ENCODE data around the gene COG7. TPM values are rescaled to one million over a fixed set of nuclear protein-coding genes. Genes with fewer than 3 reads are reported as not detected.
"Not testable (repeated sequence)": the region's sequence is repeated elsewhere in the genome, so short reads cannot be mapped to it uniquely, and the experiment has no call there.

Gene COG7
- polyA plus RNA-seq (ENCODE audit: insufficient read length): 15.8 TPM

- peak; percentile 67 for DNase-seq (ENCODE audit: low read depth)
Measured at GRCh38 chr16:23452572-23453337, at the start of gene COG7. TSS of gene COG7 (minus strand) at chr16:23453189. CDS start at chr16:23452994, 195 bp downstream.

DNA sequence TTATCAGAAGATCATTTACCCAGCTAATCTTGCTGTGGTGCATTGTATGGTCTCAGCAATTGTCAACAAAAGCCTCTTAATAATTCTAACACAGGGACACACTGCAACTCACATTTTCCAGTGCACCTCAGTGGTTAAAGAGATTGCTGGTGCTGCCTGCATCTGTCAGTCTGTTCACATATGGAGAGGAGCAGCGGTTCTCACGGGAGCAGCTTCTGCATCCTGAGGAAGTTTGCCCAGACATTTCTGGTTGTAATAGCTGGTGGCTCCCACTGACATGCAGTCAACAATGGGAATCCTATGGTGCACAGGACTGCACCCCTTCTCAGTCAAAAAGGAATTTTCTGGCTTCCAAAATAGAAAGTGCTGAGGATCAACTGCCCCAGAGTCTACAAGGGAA is 49.5 kb upstream of the COG7 start:
- no peak for DNase-seq (ENCODE audit: low read depth)

GRCh38 chr16:23501291-23501690 is 48.3 kb upstream of the COG7 start:
- DNase-seq (ENCODE audit: low read depth): no peak

GRCh38 chr16:23500862-23501225 is 47.9 kb upstream of the COG7 start:
- DNase-seq (ENCODE audit: low read depth): no peak

DNA sequence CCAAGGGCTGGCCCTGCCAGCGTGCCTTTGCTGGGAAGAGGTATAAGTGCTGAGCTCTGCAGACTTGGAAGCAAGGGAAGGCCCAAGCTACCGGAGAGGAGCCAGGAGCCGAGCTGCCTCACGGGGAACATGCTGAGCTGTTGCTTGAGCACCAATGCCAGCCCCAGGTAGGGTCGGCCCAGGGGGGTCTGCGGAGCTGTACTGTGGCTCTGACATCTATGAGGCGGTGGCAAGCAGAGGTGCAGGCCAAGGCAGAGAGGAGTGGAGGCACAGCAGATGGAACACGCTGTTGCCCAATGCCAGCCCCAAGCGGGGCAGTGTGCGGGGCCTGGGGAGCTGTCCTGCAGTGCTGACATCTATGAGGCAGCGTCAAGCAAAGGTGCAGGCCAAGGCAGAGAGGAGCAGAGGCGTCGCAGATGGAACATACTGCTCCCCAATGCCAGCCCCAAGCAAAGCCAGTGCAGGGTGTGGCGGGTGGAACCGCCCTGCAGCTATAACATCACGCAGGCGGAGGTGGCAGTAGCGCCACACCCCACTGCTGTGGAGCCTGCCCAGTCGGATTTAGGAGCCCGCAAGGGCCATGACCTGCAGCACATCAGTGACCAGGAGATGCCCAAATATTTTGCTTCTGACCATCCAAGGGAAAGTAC is 47.3 kb upstream of the COG7 start:
- no peak for DNase-seq (ENCODE audit: low read depth)

DNA sequence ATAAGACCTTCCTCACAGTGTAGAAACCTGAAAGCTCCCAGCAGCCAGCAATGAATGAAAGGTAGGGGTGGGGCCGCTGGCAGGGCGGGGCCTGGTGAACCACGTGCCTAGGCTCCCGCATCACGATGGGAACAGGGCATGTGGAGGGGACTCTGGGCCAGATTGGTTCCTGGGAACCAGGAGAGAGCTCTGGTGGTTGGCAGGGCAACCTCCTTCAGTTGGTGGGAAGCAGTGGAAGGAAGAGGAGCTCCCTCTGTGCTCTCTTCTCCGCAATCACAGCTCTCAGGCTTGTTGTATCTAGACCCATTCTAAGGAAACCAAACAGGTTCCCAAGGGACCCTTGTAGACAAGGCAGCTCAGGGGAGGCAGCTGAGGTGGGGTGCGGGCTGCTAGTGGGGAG is 46.8 kb upstream of the COG7 start:
- no peak for DNase-seq (ENCODE audit: low read depth)

DNA sequence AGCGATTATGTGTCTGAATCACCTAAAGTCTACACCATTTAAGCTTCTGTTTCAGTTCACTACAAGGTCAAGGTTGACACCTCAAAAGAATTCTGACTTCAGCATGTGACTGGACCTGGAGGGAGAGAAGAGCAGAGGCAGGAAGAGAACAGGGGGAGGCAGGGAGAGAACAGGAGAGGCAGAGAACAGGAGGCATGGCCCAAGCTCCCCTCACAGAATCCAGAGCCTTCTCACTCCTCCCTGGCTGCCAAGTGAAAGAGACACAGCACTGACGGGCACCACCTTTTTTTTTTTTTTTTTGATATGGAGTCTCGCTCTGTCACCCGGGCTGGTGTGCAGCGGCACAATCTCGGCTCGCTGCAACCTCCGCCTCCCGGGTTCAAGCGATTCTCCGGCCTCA is 45.9 kb upstream of the COG7 start:
- no peak for DNase-seq (ENCODE audit: low read depth)

- DNase-seq (ENCODE audit: low read depth): no peak
Measured at GRCh38 chr16:23497543-23497868, 44.5 kb upstream of the COG7 start.

DNA sequence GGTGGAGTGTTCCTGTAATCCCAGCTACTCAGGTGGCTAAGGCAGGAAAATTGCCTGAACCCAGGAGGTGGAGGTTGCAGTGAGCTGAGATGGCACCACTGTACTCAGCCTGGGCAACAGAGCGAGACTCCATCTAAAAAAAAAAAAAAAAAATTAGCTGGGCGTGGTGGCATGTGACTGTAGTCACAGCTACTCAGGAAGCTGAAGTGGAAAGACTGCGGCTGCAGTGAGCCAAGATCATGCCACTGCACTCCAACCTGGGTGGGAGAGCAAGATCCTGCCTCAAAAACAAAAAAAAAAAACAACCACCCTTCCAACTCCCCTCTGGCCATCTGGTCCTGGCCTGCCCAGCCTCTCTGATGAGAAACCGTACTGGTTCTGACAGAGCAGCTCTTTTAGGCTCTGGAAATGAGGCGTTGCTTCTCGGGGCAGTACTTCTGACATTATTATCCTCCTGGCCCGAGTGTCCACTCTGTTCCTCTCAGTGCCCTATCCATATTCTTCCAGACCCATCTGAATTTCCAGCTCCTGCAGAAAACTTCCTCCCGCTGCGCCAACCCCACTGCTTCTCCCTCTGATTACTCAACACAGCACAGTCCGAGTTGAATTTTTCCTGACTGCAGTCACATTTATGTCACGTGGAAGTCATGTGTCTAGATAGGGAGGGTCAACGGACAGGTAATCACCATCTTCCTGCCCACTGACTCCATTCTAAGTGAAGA is 44.0 kb upstream of the COG7 start:
- DNase-seq (ENCODE audit: low read depth): no peak

DNA sequence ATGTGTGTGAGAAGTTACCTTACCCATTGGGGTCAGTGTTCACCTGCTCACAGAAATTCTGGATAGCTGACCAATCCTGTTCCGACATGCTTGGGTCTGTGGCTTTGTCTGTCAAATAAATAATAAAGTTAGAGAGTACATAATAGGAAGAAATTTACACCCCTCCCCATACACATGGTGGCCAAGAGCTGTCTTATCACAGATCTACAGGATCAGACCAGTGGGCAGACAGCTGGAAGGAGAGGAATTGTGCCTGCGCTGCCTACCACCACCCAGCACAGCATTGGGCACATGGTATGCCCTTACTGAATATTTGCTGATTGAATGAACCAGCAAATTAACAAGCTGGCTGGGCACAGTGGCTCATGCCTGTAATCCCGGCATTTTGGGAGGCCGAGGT is 42.7 kb upstream of the COG7 start:
- no peak for DNase-seq (ENCODE audit: low read depth)

- DNase-seq (ENCODE audit: low read depth): no peak
Measured at GRCh38 chr16:23494188-23494587, 41.2 kb upstream of the COG7 start.

DNA sequence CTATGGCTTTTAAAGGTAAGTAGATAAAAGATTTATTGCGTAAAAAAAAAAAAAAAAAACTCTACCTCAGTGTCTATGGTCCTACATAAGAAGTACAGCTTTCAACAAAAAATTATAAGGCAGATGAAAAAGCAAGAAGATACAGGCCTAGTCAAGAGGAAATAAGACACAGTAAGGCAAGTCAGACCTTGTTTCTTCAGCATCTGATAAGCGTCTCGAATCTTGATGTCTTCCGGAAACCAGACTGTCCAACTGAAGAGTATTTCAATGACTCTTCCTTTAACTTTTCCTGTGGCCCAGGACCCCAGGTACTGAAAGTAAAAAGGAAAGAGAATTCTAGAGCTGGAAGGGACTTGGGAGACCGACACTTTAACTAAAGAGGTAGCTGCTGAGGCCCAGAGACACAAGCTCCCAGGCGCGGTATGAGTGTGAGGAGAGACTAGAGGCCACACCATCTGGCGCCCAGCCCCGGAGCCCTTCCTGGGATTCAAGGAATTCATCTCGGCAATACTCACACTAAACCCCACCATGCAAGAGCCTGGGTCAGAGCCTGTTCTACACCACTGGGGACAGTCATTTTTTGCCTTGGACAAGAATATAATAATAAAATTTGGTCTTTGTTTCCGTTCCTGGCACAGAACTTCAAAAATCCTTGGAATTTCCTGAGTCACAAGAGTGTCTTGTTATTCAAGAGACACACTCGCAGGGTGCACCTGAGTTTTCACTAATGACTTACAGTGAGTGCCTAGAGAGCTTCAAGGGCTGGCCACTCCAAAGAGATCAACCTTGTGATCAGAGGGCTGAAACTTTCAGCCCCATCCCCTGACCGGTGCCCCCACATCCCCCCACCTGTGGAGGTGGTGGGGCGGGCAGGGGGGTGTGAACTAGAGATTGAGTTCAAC is 38.8 kb upstream of the COG7 start:
- DNase-seq (ENCODE audit: low read depth): no peak

DNA sequence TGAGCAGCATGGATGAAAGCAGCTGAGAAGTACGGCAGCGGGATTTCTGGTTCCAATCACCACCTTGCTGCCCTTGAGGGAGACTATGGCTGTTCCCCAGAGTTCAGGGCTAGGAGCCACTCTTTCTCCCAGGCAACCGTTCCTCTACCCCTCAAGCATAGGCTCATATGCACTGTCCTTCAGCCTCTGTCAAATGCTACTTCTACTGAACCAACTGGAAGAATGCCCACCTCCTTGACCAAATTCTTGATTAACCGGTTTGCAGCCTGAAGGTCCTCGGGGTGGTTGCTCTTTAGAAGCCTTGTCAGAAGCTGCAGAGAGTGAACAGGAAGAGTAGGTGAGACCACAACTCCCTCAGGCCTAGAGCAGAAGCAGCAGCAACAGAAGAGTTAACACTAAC is 33.5 kb upstream of the COG7 start:
- DNase-seq (ENCODE audit: low read depth): no peak

GRCh38 chr16:23485841-23486240 is 32.9 kb upstream of the COG7 start:
- DNase-seq (ENCODE audit: low read depth): no peak

DNA sequence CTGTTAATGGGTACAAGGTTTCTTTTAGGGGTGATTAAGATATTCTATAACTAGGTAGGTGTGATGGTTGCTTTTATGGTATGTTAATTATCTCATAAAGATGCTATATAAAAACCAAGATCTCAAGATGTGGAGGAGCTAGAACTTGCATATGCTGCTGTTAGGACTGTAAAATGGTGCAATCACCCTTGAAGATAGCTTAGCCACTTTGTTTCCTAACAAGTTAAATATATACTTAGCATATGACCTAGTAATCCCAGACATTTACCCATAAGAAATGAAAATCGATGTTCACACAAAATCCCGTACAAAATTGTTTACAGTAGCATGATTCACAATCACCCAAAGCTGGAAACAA is 32.2 kb upstream of the COG7 start:
- DNase-seq (ENCODE audit: low read depth): no peak

DNA sequence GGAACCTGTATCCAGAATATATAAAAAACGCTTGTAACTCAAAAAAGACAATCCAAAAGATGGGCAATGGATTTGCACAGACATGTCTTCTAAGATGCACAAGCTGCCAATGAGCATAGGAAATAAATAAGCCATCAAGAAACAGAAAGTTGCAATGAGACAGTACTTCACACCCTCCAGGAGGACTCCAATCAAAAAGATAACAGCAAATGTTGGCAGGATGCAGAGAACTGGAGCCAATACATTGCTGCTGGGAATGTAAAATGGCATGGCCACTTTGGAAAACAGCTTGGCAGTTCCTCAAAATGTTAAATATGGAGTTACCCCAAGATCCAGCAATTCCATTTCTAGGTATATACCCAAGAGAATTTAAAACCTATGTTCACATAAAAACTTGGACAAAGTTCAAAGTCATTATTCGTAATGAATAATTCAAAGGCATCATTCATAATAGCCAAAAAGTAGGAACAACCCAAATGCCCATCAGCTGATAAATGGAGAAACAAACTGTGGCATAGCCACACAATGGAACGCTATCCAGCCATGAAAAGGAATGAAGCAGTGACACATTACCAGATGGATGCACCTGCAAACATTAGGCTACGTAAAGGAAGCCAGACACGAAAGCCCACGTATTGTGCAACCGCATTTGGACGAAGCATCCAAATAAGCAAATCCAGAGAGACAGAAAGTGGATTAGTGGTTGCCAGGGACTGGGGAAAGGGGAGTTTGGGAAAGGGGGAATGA is 31.7 kb upstream of the COG7 start:
- no peak for DNase-seq (ENCODE audit: low read depth)

- DNase-seq (ENCODE audit: low read depth): not testable (repeated sequence)
Measured at GRCh38 chr16:23483492-23483891, 30.5 kb upstream of the COG7 start.

DNA sequence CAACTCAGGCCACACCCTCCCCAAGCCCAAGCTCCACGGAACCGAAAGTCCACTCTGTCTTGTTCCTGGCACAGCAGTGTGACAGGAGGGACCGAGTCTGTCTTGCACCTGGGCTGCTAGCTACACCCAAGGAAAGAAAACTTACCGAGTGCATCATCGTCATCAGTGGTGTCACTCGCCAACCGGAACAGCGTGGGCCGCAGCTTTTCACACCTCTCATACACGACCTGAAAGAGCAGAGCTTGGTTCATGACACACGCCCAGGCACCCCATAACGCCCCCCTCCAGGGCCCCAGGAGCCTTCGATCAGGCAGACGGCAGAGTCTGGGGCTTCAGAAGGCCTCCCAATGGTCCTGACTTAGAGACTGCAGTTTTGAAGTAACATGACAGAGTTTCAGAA is 29.8 kb upstream of the COG7 start:
- no peak for DNase-seq (ENCODE audit: low read depth)

- DNase-seq (ENCODE audit: low read depth): no peak
Measured at GRCh38 chr16:23480257-23480656, 27.3 kb upstream of the COG7 start.

GRCh38 chr16:23479138-23479537 is 26.1 kb upstream of the COG7 start:
- no peak for DNase-seq (ENCODE audit: low read depth)

- no peak for DNase-seq (ENCODE audit: low read depth)
Measured at GRCh38 chr16:23478566-23478965, 25.6 kb upstream of the COG7 start.
